Esophagus squamous epithelium (tissue), 5 donors: ENCODE data around the gene NME5. TPM values are rescaled to one million over a fixed set of nuclear protein-coding genes. Genes with fewer than 3 reads are reported as not detected.

ENCODE experiments used
- DNase-seq: peaks from one replicate; lab custom pipeline; 2025; lab: John Stamatoyannopoulos, UW
- H3K27ac ChIP-seq, 4 donors: fragments of 200-600 bp; sonication (generic); one replicate each; pipeline ENCODE4 v1.5.1; 2016 to 2019; ENCODE audit warnings: mild to moderate bottlenecking in 1 of 4
- H3K27me3 ChIP-seq, 4 donors: fragments of 200-600 bp; sonication (generic); 1 replicate in 3 of 4; 2 replicates in 1 of 4; pipeline versions ENCODE4 v1.5.1 to v1.6.0; 2017 to 2021; ENCODE audit warnings: antibody characterized with exemption in 1 of 4
- H3K36me3 ChIP-seq, 3 donors: fragments of 200-600 bp; sonication (generic); one replicate each; pipeline ENCODE4 v1.5.1; 2016 to 2019
- H3K4me1 ChIP-seq, 3 donors: fragments of 200-600 bp; sonication (generic); one replicate each; pipeline ENCODE4 v1.5.1; 2017 to 2019
- H3K4me3 ChIP-seq, 4 donors: fragments of 200-600 bp; sonication (generic); 1 replicate in 3 of 4; 2 replicates in 1 of 4; pipeline ENCODE4 v1.5.1; 2016 to 2019; ENCODE audit warnings: mild to moderate bottlenecking in 2 of 4, moderate library complexity in 1 of 4
- H3K9me3 ChIP-seq, 3 donors: fragments of 200-600 bp; sonication (generic); one replicate each; pipeline ENCODE4 v1.5.1; 2016 to 2019
- POLR2A ChIP-seq, 4 donors: fragments of 450-650 bp; IDR thresholded peaks; one replicate each; pipeline ENCODE4 v1.6.1; 2017; ENCODE audit warnings: antibody characterized with exemption in 4 of 4, mild to moderate bottlenecking in 4 of 4, moderate library complexity in 3 of 4
- WGBS, 2 donors: methylation state at CpG; one replicate each; pipeline ENCODE4 v1.1.5; 2018; 5-methylcytosine and 5-hydroxymethylcytosine counted together
- intact Hi-C: fragments of 100-400 bp; cut with DNase I; formaldehyde crosslinking; loops from one replicate; pipeline ENCODE4 v1.15.0; 2022
- small RNA-seq, 4 donors: library from RNA; depleted of rRNA; stranded (forward); fragments of <200 nt; gene quantifications; one replicate each; pipeline ENCODE3, GENCODE V24; 2016
- total RNA-seq, 4 donors: library from RNA; depleted of rRNA; stranded (reverse); fragments of >200 nt; gene quantifications; one replicate each; pipeline ENCODE4 v1.1.0, GENCODE V29; 2016
- TF ChIP-seq, protein P1 (sequence below), 6 experiments: fragments of 450-650 bp in 4 of 6; fragments of 200-600 bp in 2 of 6; sonication (generic) in 2 of 6; IDR thresholded peaks; one replicate each; pipeline ENCODE4 v1.5.1; 2016 to 2019; ENCODE audit warnings: antibody characterized with exemption in 6 of 6, mild to moderate bottlenecking in 4 of 6, moderate library complexity in 4 of 6
- donor health status: DM: yes; HTN: yes; CAD: no.

NME5 gene
- total RNA-seq, 4 donors from 2014 or later = 0.38 to 3.0 (median 0.61) TPM; not detected in 1

DNA sequence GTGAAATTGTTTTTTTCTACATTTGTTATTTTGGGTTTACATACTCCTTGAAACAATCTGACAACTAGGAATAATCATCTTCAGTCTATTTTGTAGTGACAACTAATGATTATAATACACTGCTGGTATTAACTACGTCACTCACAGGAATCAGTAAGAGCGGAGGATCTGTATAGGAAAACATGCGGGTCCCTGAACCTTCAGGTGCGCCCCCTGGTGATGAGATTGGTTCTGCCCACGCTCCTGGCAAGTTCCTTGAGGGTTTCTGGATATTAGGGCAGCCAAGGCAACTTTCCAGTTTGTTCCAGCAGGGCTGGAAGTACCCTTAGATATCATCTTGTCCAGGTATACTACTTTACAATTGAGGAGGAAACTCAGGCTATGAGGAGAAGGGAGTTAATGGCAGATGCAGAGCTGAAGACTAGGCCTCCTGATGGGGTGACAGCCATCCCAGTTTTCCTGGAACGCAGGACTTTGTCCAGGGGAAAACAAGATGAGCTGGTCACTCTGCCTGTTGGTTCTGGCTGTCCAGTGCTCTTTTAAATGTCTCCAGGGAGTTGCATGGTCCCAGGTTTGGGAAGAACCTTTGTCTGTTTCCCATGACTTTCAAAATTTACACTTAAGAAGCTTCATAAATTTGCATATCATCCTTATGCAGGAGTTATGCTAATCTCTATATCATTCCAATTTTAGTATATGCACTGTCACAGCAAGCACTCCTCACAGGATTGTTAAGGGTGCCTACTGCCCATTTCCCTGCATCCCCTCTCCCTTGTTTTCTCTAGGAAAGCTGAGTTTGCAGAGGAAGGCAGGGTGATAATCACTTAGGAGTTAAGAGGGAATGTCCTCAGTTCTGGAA is 70.3 kb downstream of the NME5 start:
- H3K4me1 ChIP-seq = no peaks in the 10 kb centered on the region
- no peaks in the 10 kb centered on the region for H3K36me3 ChIP-seq
- intact Hi-C loops = no loop called here
- DNase-seq = no peak
- no peak for TF ChIP-seq POLR2A (IDR thresholded peaks at IDR 0.05)
- TF ChIP-seq, protein P1, sequence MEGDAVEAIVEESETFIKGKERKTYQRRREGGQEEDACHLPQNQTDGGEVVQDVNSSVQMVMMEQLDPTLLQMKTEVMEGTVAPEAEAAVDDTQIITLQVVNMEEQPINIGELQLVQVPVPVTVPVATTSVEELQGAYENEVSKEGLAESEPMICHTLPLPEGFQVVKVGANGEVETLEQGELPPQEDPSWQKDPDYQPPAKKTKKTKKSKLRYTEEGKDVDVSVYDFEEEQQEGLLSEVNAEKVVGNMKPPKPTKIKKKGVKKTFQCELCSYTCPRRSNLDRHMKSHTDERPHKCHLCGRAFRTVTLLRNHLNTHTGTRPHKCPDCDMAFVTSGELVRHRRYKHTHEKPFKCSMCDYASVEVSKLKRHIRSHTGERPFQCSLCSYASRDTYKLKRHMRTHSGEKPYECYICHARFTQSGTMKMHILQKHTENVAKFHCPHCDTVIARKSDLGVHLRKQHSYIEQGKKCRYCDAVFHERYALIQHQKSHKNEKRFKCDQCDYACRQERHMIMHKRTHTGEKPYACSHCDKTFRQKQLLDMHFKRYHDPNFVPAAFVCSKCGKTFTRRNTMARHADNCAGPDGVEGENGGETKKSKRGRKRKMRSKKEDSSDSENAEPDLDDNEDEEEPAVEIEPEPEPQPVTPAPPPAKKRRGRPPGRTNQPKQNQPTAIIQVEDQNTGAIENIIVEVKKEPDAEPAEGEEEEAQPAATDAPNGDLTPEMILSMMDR (IDR thresholded peaks at IDR 0.05) = peak; percentile 66 to 81 (median 74)
- H3K27me3 ChIP-seq = no peaks in the 10 kb centered on the region
- WGBS, 2 donors = 16 to 20% methylated on average over 5 to 6 of the region's 6 CpGs
- no peak overlapping the region for H3K4me3 ChIP-seq
- no peaks in the 10 kb centered on the region for H3K9me3 ChIP-seq
- H3K27ac ChIP-seq = no peak overlapping the region

DNA sequence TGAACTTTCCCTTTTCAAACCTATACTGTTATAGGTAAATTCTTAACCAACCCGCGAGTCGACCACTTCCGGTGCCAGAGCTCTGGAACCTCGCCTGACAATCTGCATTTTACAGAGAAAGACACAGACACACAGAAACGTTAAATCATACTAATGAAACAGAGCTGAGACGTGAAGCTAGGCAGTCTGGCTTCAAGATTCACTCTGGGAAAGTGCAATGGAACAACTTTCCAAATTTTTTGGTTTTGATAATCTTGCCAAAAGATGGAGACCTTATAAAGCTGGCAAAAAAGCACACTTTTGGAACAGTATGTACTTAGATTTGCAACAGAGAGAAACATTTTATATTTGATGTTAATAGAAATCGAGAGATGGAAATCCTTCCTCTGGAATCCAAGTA is 71.3 kb downstream of the NME5 start:
- no peak for DNase-seq
- Histone ChIP-seq H3K4me3 (no peak overlapping the region), H3K4me1 (no peaks in the 10 kb centered on the region), H3K27ac (no peak overlapping the region), H3K9me3 (no peaks in the 10 kb centered on the region), H3K36me3 (no peaks in the 10 kb centered on the region), H3K27me3 (no peaks in the 10 kb centered on the region)
- 86% methylated on average over 8 of the region's 8 CpGs for WGBS, 2 donors
- TF ChIP-seq POLR2A (IDR thresholded peaks at IDR 0.05) = no peak
- TF ChIP-seq, protein P1 (IDR thresholded peaks at IDR 0.05) = no peak
- intact Hi-C loops = no loop called here

Small RNAs within 50 kb of the gene (small RNA-seq; reads per million reads assigned to genes)
- 0 reads per million in 4 donors for gene RNU6-1148P
- 0 reads per million in 4 donors for gene RNU6-460P
- 0 reads per million in 4 donors for gene RNU6-888P

Other genes with a start within 250 kb of the NME5 start
- not detected for gene PKD2L2, start 250.0 kb downstream of the NME5 start, total RNA-seq
- gene FAM13B, start 106.3 kb downstream of the NME5 start, total RNA-seq = 10 to 100 TPM; 12.2 to 46.0 (median 13.9) TPM
- gene WNT8A, start 55.4 kb downstream of the NME5 start, total RNA-seq = not detected
- gene BRD8, start 39.2 kb upstream of the NME5 start, total RNA-seq = 10 to 100 TPM; 27.9 to 39.9 (median 32.6) TPM
- 10 to 100 TPM in 3 of 4 donors, 1 to 10 TPM in 1; 5.7 to 22.7 (median 17.8) TPM for gene KIF20A, start 39.7 kb upstream of the NME5 start, total RNA-seq
- gene CDC23, start 73.9 kb upstream of the NME5 start, total RNA-seq = 10 to 100 TPM; 10.4 to 25.8 (median 20.5) TPM
- under 1 TPM in 2 of 4 donors, not detected in 2; 0.35 to 0.41 TPM for gene GFRA3, start 135.2 kb upstream of the NME5 start, total RNA-seq
- gene CDC25C, start 192.4 kb upstream of the NME5 start, total RNA-seq = 1 to 10 TPM in 3 of 4 donors, under 1 TPM in 1; 0.80 to 3.1 (median 1.8) TPM
- 10 to 100 TPM; 12.1 to 14.2 (median 13.4) TPM for gene FAM53C, start 198.8 kb upstream of the NME5 start, total RNA-seq
- gene KDM3B, start 213.3 kb upstream of the NME5 start, total RNA-seq = 10 to 100 TPM; 34.5 to 53.8 (median 36.2) TPM